HUES6 (cell line): ENCODE results near the gene CEP19.

Source experiments
- H3K27ac ChIP-seq: 2 replicates; pipeline ENCODE4 v1.7.0; 2013; ENCODE audit warnings: low read depth, mild to moderate bottlenecking, low read length, inconsistent platforms
- H3K27me3 ChIP-seq: 2 replicates; pipeline ENCODE4 v1.6.1; 2013; ENCODE audit warnings: low read length; ENCODE audit not compliant: control insufficient read depth, insufficient read depth
- H3K36me3 ChIP-seq: 2 replicates; pipeline ENCODE4 v1.6.1; 2013; ENCODE audit warnings: low read length; ENCODE audit not compliant: control insufficient read depth, insufficient read depth
- H3K4me1 ChIP-seq: 2 replicates; pipeline ENCODE4 v1.6.1; 2013; ENCODE audit warnings: low read length; ENCODE audit not compliant: control insufficient read depth, insufficient read depth
- H3K4me3 ChIP-seq: 2 replicates; pipeline ENCODE4 v1.5.1; 2013; ENCODE audit warnings: low read depth, low read length
- H3K9ac ChIP-seq: one replicate; pipeline ENCODE4 v1.6.1; 2013; ENCODE audit warnings: mild to moderate bottlenecking, low read length
- H3K9me3 ChIP-seq: 2 replicates; pipeline ENCODE4 v1.6.1; 2013; ENCODE audit warnings: low read depth, low read length; ENCODE audit not compliant: control insufficient read depth, insufficient read depth

Gene CEP19

GRCh38 chr3:196686436-196686835 is 25.6 kb downstream of the CEP19 start:
- Histone ChIP-seq H3K4me3 (no peak overlapping the region), H3K9me3 (0 out of 2 replicates have a peak, but pooled peaks cover 5% of the 10 kb centered on the region), H3K4me1 (peaks cover 5% of the 10 kb centered on the region), H3K9ac (no peak overlapping the region), H3K27me3 (no peaks in the 10 kb centered on the region), H3K36me3 (no peaks in the 10 kb centered on the region), H3K27ac (no peak overlapping the region)

- Histone ChIP-seq H3K4me3 (no peak overlapping the region), H3K9ac (no peak overlapping the region), H3K4me1 (peaks cover 5% of the 10 kb centered on the region), H3K9me3 (0 out of 2 replicates have a peak, but pooled peaks cover 5% of the 10 kb centered on the region), H3K27me3 (no peaks in the 10 kb centered on the region), H3K36me3 (no peaks in the 10 kb centered on the region), H3K27ac (no peak overlapping the region)
Observed at GRCh38 chr3:196684548-196685407, 27.3 kb downstream of the CEP19 start.

DNA sequence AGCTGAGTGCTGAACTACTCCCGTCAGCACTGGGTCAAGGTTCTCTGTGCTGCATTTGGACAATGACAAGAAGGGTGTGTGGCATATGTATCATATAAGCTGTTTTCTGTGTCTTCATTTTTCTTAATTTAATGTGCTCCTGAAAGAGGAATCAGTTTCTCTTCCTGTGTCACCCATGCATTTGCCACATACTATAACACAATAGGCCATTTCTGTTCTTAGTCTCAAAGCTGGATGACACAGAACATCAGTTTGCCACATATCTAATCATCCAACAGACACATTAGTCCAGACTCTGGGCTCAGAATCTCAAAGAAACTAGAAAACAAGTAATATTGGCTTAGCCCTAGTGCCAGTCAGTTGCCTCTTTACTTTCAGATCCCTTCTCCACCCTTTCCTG is 34.1 kb downstream of the CEP19 start:
- Histone ChIP-seq H3K27me3 (no peaks in the 10 kb centered on the region), H3K27ac (no peak overlapping the region), H3K4me1 (no peaks in the 10 kb centered on the region), H3K4me3 (no peak overlapping the region), H3K9ac (no peak overlapping the region), H3K36me3 (no peaks in the 10 kb centered on the region), H3K9me3 (0 out of 2 replicates have a peak, but pooled peaks cover 5% of the 10 kb centered on the region)

GRCh38 chr3:196677353-196677752 is 34.7 kb downstream of the CEP19 start:
- no peak overlapping the region for H3K27ac ChIP-seq
- no peak overlapping the region for H3K4me3 ChIP-seq
- no peaks in the 10 kb centered on the region for H3K36me3 ChIP-seq
- no peaks in the 10 kb centered on the region for H3K27me3 ChIP-seq
- 0 out of 2 replicates have a peak, but pooled peaks cover 2% of the 10 kb centered on the region for H3K9me3 ChIP-seq
- no peak overlapping the region for H3K9ac ChIP-seq
- no peaks in the 10 kb centered on the region for H3K4me1 ChIP-seq

- H3K9me3 ChIP-seq, result 0 out of 2 replicates have a peak, but pooled peaks cover 2% of the 10 kb centered on the region
- no peak overlapping the region for H3K4me3 ChIP-seq
- no peak overlapping the region for H3K9ac ChIP-seq
- no peaks in the 10 kb centered on the region for H3K36me3 ChIP-seq
- no peak overlapping the region for H3K27ac ChIP-seq
- no peaks in the 10 kb centered on the region for H3K27me3 ChIP-seq
- H3K4me1 ChIP-seq, result 0 out of 2 replicates have a peak, but pooled peaks cover 3% of the 10 kb centered on the region
Observed at GRCh38 chr3:196673632-196674031, 38.4 kb downstream of the CEP19 start.

DNA sequence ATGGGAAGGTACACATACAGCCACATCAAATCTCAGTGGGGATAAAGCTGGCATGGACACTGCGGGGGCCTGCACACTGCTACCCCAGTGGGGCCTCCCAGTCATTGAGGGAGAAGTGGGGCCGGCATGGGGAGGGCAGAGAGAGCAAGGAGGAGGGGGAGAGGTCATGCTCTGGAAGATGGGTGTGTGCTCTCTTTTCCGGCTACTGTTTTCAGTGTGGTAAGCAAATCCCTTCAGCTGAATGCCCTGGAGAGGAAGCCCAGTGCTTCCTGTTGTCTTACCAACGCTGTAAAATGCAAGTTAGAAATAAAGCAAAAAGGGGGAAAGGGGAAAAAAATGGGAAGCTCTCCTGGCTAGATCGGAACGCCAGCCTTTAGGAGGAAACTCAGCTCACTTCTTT is 41.7 kb downstream of the CEP19 start:
- H3K36me3 ChIP-seq, result no peaks in the 10 kb centered on the region
- no peak overlapping the region for H3K9ac ChIP-seq
- no peaks in the 10 kb centered on the region for H3K27me3 ChIP-seq
- H3K4me1 ChIP-seq, result peaks cover 13% of the 10 kb centered on the region
- no peak overlapping the region for H3K27ac ChIP-seq
- H3K9me3 ChIP-seq, result no peaks in the 10 kb centered on the region
- H3K4me3 ChIP-seq, result no peak overlapping the region

DNA sequence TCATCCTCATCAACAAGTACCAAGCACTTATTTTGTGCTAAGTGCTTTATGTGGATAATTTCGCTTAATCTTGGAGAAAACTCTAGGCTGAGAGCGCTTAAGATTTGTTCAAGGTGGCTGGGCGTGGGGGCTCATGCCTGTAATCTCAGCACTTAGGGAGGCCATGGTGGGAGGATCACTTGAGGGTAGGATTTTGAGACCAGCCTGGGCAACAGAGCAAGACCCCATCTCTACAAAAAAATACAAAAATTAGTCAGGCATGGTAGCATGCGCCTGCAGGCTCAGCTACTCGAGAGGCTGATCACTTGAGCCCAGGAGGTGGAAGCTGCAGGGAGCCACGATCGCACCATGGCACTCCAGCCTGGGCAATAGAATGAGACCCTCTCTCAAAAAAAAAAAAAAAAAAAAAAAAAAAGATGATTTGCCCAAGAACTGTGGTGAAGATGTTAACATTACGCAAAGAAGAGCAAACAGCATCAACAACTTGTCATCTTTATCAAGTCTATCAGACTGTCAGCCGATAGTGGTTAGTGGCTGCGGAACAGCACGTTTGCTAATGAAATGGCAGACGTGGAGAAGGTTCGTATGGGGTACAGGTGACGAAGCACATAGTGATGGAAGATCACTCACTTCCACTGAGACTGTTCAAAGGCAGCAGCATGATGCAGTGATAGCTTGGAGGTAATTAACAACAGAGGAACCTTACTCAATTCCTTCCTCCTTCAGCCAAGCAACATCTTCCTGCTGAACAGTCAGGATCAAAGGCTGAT is 44.8 kb downstream of the CEP19 start:
- H3K4me3 ChIP-seq, result no peak overlapping the region
- H3K27me3 ChIP-seq, result no peaks in the 10 kb centered on the region
- H3K9me3 ChIP-seq, result no peaks in the 10 kb centered on the region
- no peak overlapping the region for H3K27ac ChIP-seq
- H3K4me1 ChIP-seq, result peaks cover 22% of the 10 kb centered on the region
- H3K36me3 ChIP-seq, result no peaks in the 10 kb centered on the region
- no peak overlapping the region for H3K9ac ChIP-seq

DNA sequence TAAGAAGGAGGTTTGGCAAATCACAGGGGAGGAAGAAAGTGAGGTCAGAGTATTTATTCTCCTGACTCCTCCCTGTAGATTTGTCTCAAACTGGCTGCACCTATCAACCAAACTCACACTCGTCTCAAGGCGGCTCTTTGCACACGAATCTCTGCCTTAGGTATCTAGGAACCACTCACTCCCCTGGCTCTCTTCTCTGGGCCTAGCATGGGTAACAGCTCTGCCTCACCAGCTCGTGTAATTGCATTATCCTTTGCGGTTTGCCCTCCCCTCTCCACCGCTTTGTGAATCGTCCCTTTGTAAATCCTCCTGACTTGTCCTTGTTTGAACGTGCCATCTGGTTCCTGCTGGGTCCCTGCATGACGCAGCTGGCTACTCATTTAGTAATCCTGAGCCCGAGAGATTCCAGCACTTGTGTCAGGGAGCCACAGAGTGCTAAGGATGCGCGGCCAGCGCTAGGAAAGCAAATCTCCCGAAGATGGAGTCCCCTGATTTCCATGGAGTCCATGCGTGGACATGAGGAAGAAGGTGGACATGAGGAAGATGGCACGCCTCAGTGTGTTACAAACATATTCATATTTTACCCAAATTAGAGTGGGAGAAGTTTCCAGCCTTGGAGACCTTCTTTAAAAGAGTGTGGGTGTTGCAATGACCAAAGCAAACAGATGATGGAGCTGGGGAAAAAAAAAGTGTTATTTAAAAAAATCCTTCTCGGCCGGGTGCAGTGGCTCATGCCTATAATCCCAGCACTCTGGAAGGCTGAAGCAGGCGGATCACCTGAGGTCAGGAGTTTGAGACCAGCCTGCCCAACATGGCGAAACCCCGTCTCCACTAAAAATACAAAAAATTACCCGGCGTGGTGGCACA is 45.8 kb downstream of the CEP19 start:
- Histone ChIP-seq H3K9ac (peak overlapping the region; percentile 50), H3K36me3 (no peaks in the 10 kb centered on the region), H3K9me3 (no peaks in the 10 kb centered on the region), H3K4me1 (peaks cover 22% of the 10 kb centered on the region), H3K4me3 (peak overlapping the region; percentile 30; the same call in 1 of the 2 replicates), H3K27ac (peak overlapping the region; percentile 13; the same call in 1 of the 2 replicates), H3K27me3 (no peaks in the 10 kb centered on the region)

DNA sequence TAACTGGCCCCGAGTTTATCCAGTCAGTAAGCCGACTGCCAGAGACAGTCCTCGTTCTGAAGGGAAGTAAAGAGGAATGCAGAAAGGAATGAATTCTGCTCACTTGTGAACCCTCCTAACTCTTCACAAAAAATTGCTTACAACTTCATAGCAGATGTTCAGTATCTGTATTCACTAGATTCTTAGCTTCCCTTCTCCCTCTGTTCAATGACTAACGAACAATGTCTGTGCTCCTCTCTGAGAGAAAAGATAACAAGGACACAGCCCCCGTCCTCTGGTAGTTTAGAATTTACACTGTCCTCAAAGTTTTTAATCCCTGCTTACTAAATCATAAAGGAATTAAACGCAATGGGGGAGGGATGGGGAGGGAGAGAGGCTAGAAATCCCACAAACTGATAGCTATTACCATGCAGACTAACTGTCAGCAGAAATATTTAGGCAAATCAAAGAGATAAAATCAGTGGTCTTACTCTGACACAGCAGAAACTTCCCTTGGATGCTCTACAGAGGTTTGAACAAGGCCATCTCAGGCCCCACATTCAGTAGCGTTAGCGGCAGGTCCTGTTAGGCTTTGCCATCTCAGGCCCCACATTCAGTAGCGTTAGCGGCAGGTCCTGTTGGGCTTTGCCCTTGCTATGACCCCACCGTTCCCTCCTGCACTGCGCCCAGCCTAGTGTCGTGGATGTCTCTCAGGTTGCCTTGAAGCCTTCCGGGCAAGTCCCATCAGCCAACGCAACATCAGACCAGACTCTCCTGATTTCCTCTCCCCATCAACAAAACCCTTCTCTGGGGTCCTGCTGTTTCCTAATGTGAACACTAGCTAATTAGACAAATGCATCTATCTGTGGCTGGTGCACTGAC is 49.1 kb downstream of the CEP19 start:
- Histone ChIP-seq H3K4me1 (peaks cover 18% of the 10 kb centered on the region), H3K9me3 (no peaks in the 10 kb centered on the region), H3K27me3 (no peaks in the 10 kb centered on the region), H3K9ac (no peak overlapping the region), H3K4me3 (no peak overlapping the region), H3K27ac (no peak overlapping the region), H3K36me3 (no peaks in the 10 kb centered on the region)

- Histone ChIP-seq H3K9ac (no peak overlapping the region), H3K4me1 (peaks cover 18% of the 10 kb centered on the region), H3K4me3 (no peak overlapping the region), H3K9me3 (no peaks in the 10 kb centered on the region), H3K27me3 (no peaks in the 10 kb centered on the region), H3K27ac (no peak overlapping the region), H3K36me3 (no peaks in the 10 kb centered on the region)
Observed at GRCh38 chr3:196662033-196662432, 50.0 kb downstream of the CEP19 start.
